Stimulated activated naive CD4-positive, alpha-beta T cell treated with Interleukin-2 at 50 U/mL for 16 hours (primary cell): ENCODE results near the gene CAPN2.

Experiments used
- DNase-seq: peaks from one replicate; lab custom pipeline; 2025; lab: John Stamatoyannopoulos, UW

CAPN2 gene

DNA sequence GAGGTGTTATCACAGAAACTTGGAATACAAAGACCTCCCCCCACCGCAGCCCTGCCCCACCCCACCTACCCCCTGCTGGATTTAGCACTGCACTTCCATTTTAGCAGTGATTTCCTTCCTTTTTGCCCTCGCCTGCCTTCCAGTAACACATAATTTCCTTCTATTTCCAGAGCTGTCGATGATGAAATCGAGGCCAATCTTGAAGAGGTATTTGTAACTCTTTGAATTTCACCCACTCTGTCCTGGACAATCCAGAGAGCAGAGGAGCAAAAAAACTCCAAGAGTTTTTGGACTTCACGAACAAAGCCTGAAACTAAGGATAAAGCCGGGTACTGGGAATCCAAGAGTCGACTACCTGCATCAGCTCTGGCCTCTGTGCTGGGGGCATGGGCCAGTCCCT lies 49.1 kb downstream of the CAPN2 start:
- no peak for DNase-seq

DNA sequence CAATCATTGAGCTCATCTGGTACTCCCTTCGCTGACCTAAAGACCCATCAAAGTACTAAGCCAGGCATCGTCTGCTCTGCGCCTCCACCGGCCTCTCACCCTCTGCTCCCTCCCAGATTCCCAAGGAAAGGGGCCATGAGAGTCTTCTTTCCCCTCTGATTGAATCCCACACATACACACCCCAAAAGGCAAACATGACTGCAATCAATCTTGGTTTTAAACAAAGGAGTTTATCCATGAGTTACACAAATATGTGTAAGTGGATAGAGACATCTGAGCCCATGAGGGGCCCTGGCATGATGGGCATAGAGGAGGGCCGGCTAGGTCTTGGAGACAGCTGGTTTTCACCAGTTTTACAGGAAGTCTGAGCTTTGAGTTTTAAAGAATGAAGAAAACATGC lies 50.9 kb downstream of the CAPN2 start:
- no peak for DNase-seq

DNA sequence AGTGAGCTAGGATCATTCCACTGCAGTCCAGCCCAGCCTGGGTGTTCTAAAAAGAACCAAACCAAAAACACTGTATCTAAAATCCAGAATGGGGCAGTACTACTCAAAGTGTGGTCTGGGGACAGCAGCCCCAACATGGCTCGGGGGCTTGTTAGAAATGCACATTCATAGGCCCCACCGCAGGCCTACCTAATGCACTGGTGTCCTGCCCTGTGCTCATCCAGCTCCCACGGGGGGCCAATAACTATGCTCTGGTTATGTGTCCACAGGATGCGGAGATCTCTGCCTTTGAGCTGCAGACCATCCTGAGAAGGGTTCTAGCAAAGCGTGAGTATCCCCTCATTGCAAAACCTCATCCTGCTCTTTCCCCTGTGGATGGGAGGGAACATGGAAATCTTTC lies 51.5 kb downstream of the CAPN2 start:
- DNase-seq = no peak

DNA sequence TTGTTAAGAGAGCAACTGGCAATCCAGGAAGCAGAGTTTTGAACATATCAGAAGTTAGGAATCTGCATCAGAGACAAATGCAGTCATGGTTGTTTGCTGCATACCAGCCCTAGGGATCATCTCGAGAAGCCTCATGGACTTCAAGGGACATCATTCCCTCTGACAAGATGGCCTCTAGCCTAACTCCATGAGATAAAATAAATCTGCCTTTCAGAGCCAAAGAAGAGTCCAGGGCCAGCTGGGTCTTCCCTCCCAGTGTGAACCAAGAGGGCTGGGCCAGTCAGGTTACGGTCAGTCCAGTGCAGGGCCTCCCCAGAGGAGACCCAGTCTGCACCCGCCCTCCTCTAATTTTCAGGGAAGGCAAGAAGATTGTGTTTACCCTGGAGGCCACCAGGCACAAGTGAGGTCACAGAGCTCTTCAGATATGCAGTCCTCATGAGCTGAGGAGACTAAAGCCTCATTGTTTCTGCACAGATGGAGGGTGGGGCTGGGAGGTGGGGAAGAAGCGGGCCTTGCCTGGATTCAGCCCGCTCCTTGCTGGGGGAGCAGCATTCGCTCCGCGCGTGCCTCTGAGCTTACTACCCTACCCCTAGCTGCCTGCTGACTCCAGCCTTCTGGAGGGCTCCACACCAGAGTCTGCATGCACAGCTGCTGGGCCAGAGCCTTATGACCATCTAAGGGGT lies 52.8 kb downstream of the CAPN2 start:
- DNase-seq = no peak

DNA sequence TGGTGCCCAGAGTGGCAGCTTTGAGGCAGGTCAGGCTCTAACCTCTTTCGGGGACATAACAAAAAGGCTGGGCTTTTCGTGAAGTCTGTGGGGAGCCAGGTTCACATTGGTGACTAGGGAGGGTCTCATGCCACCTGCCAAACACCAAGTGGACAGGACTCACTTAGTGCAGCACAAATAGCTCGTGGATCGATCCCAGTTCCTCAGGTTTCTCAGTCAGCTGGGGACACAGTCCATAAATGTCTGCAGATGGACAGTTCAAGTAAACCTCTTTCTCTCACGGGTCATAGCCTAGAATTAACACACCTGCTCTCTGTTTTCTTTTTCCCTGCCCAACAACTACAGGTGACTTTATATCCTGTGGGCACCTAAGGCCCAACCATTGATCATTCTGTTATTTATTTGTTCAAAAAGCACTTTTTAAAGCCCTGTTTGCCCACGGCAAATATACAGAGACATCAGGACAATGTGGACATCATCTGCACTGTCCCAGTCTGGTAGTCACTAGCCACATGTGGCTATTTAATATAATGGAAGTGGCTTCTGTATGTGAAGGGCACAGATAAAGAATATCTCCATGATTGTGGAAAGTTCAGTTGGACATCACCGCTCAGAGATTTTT lies 53.5 kb downstream of the CAPN2 start:
- no peak for DNase-seq

DNA sequence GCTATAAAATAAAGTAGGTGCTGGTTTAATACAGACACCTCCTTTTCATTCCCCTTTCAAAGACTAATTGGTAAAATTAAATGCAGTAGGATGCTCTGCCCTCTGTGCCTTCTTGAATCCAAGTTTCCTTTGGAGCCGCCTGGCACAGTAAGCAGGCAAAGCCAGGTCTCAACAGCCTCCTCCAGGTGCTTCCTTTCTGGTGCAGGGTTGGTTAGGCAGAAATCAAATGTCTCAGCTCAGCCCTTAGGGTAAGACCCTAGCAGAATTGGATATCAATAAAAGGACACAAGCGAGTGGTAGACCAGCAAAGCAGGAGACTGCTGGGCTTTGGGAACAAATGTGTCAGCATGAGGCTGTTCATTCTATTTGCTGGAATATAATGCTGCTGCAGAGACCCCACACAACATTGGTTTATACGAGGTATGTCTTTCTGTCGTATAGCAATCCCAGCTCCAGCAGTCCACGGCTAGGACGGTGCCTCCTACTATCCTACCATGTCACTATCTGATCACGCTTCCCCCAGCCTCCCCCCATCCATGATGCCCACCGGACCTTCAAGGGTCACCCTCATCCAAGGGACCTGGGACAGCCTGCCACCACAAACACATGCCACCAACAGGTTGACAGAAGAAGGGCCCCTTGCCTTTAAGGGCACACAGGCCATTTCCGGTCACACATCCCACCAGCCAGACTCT lies 58.4 kb downstream of the CAPN2 start:
- no peak for DNase-seq

DNA sequence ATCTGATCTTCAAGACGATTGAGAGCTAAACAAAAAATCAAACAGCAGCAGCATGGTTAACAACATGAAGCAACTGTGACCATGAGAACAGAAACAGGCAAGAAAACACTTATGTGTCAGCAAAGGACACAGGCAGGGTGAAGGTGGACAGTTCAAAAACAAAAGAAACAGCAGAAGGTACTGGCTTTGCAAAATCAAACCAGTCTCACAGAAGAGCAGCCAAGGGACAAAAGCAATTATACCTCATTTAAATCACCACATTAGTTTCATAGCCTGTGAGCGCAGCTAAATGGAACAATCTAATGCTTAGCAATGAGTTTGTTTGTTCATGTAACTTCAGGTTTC lies 59.1 kb downstream of the CAPN2 start:
- DNase-seq = no peak

DNA sequence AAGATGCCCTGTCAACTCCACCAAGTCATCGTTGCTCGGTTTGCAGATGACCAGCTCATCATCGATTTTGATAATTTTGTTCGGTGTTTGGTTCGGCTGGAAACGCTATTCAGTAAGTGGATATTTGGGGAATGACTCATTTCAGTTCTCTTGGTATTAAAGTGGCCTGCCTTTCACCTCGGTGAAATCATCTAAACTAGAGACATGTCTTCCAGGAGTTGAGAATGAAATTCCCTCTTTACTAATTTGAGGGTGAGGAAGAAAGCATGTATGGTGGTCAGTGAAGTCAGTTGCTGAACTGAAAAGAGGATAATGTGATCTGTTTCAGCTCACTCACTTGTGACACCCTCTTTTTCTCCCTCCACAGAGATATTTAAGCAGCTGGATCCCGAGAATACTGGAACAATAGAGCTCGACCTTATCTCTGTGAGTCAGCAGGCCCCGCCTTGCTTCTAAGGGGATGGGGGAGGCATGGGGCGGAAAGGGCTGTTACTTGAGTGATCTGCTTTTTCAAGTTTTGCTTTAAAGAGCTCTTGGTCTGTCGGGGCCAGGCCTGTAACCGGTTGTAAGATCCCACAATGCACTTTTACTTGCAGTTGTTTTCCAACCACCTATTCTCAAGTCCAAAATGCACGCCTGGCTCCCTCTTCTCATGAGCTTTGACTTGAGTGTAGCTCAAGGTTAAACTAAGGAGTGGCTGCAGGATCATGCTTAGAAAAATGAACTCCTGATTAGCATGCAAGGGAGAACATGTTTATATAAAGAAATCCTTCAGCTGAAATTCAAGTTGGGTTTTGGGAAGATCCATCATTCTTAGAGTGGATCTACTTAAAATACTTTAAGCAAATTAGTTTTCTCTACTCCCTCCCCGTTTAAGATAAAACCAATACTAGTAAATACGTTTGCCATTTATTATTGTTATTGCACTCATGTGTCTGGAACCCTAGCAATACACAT lies 59.8 kb downstream of the CAPN2 start:
- DNase-seq = no peak

DNA sequence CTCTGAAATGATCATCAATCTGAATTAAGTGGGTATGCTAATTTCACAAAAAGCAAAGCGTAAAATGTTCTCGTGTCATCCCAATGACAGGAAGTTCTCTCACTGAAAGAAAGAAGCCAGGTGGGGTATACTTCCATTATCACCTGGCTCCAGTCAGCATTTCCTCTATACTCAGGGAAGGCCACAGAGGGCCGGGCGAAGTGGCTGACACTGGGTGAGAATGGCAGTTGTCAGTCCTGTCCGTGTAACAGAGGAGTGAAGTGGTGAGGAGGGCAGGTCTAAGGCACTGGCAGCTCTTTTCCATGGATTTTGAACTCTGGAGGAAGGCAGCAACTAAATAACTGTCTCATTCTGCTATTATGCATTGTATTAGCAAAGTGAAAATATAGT lies 60.4 kb downstream of the CAPN2 start:
- DNase-seq = no peak

DNA sequence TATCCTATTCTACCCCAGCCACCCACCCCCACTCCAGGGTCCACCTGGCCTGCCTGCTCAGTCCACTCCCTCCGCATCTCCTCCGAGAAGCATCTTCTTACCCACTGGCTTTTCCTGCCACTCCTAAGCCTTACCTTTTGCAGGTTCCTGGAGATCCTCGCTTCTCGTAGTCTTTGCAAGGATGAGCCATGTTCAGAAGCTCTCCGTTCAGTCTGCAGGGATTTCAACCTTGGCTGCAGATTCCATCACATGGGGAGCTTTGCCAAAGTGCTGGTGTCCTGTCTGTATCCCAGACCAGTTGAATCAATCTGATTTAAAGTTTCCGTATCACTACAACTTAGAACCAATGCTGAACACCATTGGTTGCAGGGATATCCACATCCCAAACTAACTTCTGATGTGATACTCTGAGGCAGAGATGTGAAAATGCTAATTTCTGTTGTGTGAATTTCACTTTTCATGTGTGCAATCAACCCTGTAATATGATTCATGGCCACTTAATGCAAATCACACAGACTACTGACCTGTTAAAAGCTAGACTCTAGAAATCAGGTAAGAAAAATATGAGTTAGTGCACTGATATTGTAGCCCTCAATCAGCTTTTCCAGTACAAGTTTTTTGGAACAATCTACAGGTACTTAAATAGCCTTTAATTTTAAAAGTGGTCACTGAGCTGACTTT lies 61.9 kb downstream of the CAPN2 start:
- DNase-seq = no peak

DNA sequence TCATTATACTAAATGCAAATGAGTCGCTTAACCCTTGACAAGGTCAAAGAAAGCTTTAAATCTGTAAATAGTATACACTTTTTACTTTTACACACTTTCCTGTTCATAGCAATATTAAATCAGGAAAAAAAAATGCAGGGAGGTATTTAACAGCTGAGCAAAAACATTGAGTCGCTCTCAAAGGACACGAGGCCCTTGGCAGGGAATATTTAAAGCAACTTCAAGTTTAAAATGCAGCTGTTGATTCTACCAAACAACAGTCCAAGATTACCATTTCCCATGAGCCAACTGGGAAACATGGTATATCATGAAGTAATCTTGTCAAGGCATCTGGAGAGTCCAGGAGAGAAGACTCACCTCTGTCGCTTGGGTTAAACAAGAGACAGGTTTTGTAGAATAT lies 62.7 kb downstream of the CAPN2 start:
- DNase-seq = no peak

DNA sequence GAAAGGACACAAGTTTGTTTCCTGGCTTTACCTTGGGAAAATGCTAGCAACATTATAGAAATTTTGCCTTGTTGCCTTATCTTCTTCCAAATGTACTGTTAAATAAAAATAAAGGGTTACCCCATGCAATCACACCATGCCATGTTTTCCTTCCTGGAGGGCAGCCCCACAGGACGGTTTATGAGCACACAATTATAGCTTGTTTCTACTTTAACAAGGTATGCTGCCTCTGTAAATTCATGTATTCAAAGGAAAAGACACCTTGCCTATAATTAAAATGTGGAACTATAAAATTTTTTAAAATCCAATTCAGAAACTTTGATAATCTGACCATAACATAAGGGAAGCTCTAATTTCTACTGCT lies 63.4 kb downstream of the CAPN2 start:
- no peak for DNase-seq

DNA sequence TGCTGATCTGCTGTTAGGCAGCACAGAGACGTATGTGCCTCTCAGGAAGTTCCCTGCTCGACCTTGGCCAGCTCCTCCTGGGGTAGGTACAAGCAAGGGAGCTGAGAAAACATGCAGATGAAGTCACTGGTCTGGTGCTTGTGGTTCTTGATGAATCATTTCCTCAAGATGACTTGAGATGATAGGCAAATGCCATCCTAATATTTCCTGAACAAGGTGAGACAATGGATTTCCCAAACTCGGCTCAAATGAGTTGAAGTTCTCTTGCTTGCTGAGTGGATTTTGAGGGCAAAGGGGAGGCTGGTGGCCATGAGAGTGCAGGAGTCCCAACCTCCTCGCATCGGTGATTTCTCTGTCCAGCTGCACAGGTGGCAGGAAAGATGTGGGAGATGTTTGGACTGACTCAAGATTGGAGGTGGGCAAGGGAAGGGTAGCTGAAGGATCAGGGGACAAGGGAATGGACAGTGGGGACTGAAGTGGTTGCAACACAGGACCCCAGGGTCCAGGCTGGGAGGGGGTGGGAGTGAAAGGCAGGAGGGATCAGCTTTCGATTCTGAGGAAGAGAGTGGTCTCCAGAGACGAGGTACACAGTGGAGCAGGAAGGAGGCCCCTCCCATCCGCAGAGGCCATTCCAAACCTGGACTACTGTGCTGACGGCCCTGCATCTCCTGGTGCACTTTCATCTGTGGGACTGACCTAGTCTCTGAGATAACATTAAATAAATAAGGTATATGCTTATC lies 63.9 kb downstream of the CAPN2 start:
- peak; percentile 32 for DNase-seq

DNA sequence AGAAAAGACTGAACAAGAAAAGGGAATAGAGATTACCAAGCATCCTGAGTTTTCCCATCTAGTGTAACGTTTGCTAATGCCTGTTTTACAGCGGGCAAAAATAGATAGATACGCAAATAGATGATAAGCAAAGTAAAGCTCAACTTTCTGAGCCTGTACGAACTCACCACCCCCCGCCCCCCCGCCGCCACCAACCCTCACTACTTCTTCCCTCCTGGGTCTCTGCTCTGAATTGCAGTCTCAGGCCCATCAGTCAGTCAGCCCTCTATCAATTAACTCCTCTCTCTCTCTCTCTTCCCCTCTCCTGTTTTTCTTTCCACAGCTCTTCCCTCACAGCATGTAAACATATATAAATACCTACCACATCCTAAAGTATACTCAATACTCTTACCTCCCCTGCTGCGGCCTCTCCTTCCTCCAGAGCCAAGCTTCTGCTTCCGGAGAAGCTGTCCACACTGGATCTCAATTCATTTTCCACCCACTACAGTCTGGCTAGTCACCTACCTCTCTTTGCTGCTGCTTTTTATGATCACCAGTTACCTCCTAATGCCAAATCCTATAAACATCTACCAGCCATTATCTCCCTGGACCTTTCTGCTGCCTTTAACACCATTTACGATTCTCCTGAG lies 64.6 kb downstream of the CAPN2 start:
- DNase-seq = no peak

DNA sequence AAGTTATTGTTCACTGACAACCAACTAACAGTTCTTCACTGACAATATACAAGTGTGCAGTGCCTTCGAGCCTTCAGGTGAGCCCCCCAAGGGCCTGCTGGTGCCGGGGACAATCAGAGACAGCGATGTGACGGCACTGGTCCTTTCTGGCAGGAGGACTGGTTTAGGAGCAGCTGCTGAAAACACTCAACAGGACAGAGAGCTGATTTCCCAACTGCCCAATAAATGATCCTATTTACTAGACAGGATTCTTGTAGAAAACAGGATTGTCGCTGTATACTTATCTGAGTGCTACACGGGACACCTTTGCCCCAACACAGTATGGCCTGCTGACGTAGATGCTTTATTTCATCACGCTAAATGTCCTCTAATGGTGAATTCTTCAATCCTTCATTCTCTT lies 68.0 kb downstream of the CAPN2 start:
- DNase-seq = no peak

DNA sequence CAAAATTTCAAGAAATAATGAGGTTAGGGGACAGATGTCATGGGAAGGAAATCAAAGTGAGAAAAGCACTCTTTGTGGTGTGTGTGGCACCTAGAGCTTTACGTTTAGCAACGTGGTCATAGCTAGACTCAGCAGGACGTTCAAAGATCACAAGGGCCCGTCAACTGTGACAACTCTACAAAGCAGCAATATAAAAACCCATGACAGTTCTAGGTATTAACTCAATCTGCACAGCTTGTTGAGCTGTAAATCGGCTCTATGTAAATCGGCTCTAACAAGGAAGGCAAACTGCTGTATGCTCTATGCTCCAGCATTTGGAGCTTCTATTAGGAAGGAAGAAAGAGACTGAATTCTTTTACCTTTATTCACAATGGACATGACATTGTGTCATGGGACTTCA lies 68.6 kb downstream of the CAPN2 start:
- DNase-seq = no peak

DNA sequence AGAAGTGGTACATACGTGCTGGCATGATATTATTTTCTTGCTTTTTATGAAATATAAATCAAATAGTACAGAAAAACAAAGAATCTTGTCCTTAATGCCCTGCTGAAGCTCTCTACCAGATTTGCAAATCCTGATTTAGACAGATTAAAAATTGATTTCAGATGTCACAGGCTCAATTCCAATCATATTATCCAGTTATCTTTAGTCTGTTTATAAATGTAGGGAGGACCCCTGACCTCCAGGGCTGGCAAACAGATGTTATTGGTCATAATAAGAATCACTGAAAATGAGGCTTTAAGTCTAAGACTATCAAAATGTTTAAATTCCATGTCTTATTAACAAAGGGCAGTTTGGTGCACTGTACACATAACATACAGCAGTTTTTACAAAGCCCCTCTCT lies 71.3 kb downstream of the CAPN2 start:
- DNase-seq = no peak

DNA sequence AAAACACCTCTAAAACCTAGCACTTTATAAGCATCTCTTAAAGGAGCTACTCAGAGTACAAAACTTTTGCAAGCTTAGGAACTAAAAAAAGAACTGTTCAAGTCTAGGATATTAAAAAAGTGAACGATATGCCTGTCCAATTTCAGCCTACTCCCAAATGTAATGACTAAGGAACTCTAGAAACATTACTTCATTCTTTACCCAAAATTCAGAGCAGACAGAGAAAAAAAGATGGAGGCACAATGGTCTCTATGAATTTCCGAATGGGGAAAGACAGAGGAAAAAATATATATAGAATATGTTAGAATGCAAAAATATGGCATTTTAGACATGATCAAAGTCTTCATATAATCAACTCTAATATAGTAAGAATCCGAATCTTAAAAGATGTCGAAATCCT lies 72.2 kb downstream of the CAPN2 start:
- no peak for DNase-seq

DNA sequence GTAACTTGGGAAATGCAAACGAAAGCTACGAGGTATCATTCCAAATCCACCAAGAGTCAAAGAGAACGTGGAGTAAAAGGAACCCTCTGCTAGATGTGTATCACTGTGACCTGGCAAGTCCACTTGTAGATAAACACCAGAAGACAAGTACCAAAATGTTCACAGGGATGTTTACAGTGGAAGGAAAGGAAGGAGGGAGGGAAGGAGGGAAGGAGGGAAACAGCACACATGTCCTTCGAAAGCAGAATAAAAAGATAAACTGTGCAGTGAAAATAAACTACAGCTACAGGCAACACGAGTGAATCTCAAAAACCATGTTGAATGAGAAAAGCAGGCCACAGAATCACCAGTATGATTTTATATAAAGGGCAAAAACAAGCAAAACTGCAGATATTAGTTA lies 73.5 kb downstream of the CAPN2 start:
- DNase-seq = no peak

DNA sequence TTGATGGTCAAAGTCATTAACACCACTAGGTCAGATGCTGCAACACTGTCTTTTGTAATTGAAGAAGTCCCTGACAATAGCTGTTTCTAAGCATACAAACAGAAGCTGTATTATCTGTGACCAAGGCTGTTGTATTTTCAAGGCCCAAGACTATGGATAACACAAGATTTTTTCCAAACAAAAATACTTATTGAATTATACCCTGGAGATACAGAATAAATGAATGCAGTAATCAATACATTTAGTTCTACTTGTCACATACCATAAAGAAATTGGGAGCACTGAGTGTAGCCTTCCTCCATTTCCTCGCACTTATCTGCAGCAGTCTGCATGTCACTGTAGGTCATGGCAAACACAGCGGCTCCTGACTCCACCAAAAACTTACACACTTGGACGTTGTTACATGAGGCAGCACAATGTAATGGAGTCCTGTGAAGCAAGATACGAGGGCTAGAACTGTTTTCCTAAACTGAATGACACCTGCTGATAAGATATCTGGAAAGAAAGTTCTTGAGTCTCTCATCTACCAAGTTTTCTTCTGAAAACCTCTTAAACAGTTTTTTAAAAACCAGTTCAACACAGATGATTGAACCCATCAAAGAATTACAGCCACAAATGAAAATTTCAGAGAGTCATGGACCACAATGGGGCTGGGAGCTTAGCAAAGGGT lies 76.5 kb downstream of the CAPN2 start:
- no peak for DNase-seq
